CD14-positive monocyte (primary cell): Measurements from ENCODE around the gene DLGAP5. TPM values are rescaled to one million over a fixed set of nuclear protein-coding genes. Genes with fewer than 3 reads are reported as not detected.

Experiments
- DNase-seq, 3 donors: peaks; one replicate each; pipeline ENCODE4 v3.0.0-alpha.2; 2011 to 2022
- H2AFZ ChIP-seq: 2 replicates; pipeline ENCODE4 v1.6.0; 2012; ENCODE audit warnings: mild to moderate bottlenecking, low read depth, low read length, inconsistent platforms; ENCODE audit not compliant: insufficient read depth, poor library complexity, severe bottlenecking
- H3K27ac ChIP-seq, 2 donors: 1 replicate in 1 of 2; 2 replicates in 1 of 2; pipeline ENCODE4 v1.5.1; 2012 to 2013; ENCODE audit warnings: low read length in 2 of 2, control low read depth in 1 of 2, inconsistent platforms in 1 of 2, low read depth in 1 of 2, mild to moderate bottlenecking in 1 of 2
- H3K27me3 ChIP-seq, 2 donors: one replicate each; pipeline versions ENCODE4 v1.6.0 to v1.6.1; 2011 to 2013; ENCODE audit warnings: low read length in 2 of 2; ENCODE audit not compliant: control insufficient read depth in 2 of 2, insufficient read depth in 2 of 2
- H3K36me3 ChIP-seq, 2 donors: replicated peaks in 1 of 2; 1 replicate in 1 of 2; 2 replicates in 1 of 2; pipeline versions ENCODE4 v1.5.1 to v1.6.1; 2012 to 2013; ENCODE audit warnings: low read length in 2 of 2, control low read depth in 1 of 2, inconsistent platforms in 1 of 2, mild to moderate bottlenecking in 1 of 2; ENCODE audit not compliant: insufficient read depth in 2 of 2, control insufficient read depth in 1 of 2
- H3K4me1 ChIP-seq, 2 donors: 1 replicate in 1 of 2; 2 replicates in 1 of 2; pipeline versions ENCODE4 v1.5.1 to v1.6.1; 2012 to 2013; ENCODE audit warnings: low read length in 2 of 2, control low read depth in 1 of 2, inconsistent platforms in 1 of 2, mild to moderate bottlenecking in 1 of 2, moderate library complexity in 1 of 2; ENCODE audit not compliant: insufficient read depth in 2 of 2, control insufficient read depth in 1 of 2
- H3K4me2 ChIP-seq: replicated peaks from 2 replicates; pipeline ENCODE3; 2012; ENCODE audit warnings: low read length, moderate library complexity, mild to moderate bottlenecking; ENCODE audit not compliant: poor library complexity, severe bottlenecking; ENCODE audit errors: extremely low read depth
- H3K4me3 ChIP-seq, 3 experiments: fragments of 200-600 bp in 1 of 3; sonication (generic) in 1 of 3; replicated peaks in 1 of 3; 1 replicate in 2 of 3; 2 replicates in 1 of 3; pipeline ENCODE4 v1.5.1; 2011 to 2013; ENCODE audit warnings: low read length in 3 of 3, mild to moderate bottlenecking in 3 of 3, control low read depth in 2 of 3, low read depth in 2 of 3, inconsistent platforms in 1 of 3, moderate library complexity in 1 of 3
- H3K79me2 ChIP-seq: 2 replicates; pipeline ENCODE4 v1.6.0; 2012; ENCODE audit warnings: mild to moderate bottlenecking, control low read depth, inconsistent platforms, low read length, moderate library complexity; ENCODE audit not compliant: insufficient read depth
- H3K9ac ChIP-seq: 2 replicates; pipeline ENCODE4 v1.6.0; 2017; ENCODE audit warnings: low read length, mild to moderate bottlenecking; ENCODE audit not compliant: insufficient read depth, poor library complexity, severe bottlenecking
- H3K9me3 ChIP-seq, 2 donors: replicated peaks in 1 of 2; 1 replicate in 1 of 2; 2 replicates in 1 of 2; pipeline versions ENCODE4 v1.5.1 to v1.6.1; 2012 to 2013; ENCODE audit warnings: low read length in 2 of 2, control low read depth in 1 of 2; ENCODE audit not compliant: control insufficient read depth in 1 of 2, insufficient read depth in 1 of 2
- H4K20me1 ChIP-seq: 2 replicates; pipeline ENCODE4 v1.6.0; 2012; ENCODE audit warnings: mild to moderate bottlenecking, low read length, control low read depth, moderate library complexity; ENCODE audit not compliant: insufficient read depth
- H3K27ac Mint-ChIP-seq, 7 donors: one replicate each; pipeline ENCODE4 v1.8.0; 2020; ENCODE audit warnings: mild to moderate bottlenecking in 7 of 7, mixed read lengths in 7 of 7, moderate library complexity in 6 of 7, inconsistent platforms in 2 of 7
- H3K27me3 Mint-ChIP-seq, 3 donors: one replicate each; pipeline ENCODE4 v1.8.0; 2021 to 2022; ENCODE audit warnings: low read depth in 3 of 3, mild to moderate bottlenecking in 3 of 3, mixed read lengths in 3 of 3, moderate library complexity in 3 of 3, inconsistent platforms in 1 of 3
- H3K36me3 Mint-ChIP-seq, 2 donors: one replicate each; pipeline ENCODE4 v1.8.0; 2020; ENCODE audit warnings: mixed read lengths in 2 of 2, inconsistent platforms in 1 of 2, mild to moderate bottlenecking in 1 of 2
- H3K4me1 Mint-ChIP-seq: one replicate; pipeline ENCODE4 v1.8.0; 2020; ENCODE audit warnings: mild to moderate bottlenecking, mixed read lengths
- H3K4me3 Mint-ChIP-seq, 2 donors: one replicate each; pipeline ENCODE4 v1.8.0; 2020; ENCODE audit warnings: mild to moderate bottlenecking in 2 of 2, mixed read lengths in 2 of 2, moderate library complexity in 1 of 2
- H3K9me3 Mint-ChIP-seq, 7 donors: one replicate each; pipeline ENCODE4 v1.8.0; 2020 to 2022; ENCODE audit warnings: mixed read lengths in 7 of 7, mild to moderate bottlenecking in 6 of 7, moderate library complexity in 6 of 7, inconsistent platforms in 2 of 7
- WGBS: methylation state at CpG from one replicate; pipeline ENCODE4 v1.1.5; 2013; ENCODE audit warnings: missing lambda C conversion rate; ENCODE audit not compliant: insufficient coverage; 5-methylcytosine and 5-hydroxymethylcytosine counted together
- intact Hi-C, 2 donors: fragments of 100-400 bp; cut with micrococcal nuclease; formaldehyde crosslinking; loops; one replicate each; pipeline versions ENCODE4 v1.15.0 to v1.15.1; 2023
- polyA plus RNA-seq, 3 donors: library from polyadenylated mRNA; depleted of rRNA in 1 of 3; unstranded in 2 of 3; stranded (reverse) in 1 of 3; fragments of 300-500 nt in 2 of 3; fragments of >200 nt in 1 of 3; fragmentation: Illumina TruSeq in 2 of 3; gene quantifications; 1 replicate in 2 of 3; 2 replicates in 1 of 3; pipeline ENCODE4 v1.2.3, GENCODE V29; 2012 to 2021
- TF ChIP-seq, protein P1 (sequence below): fragments of 200-600 bp; IDR thresholded peaks from one replicate; pipeline ENCODE4 v1.8.0; 2022; ENCODE audit warnings: antibody characterized with exemption, mild to moderate bottlenecking

The DLGAP5 gene
- polyA plus RNA-seq, 3 donors = 0.23 TPM; not detected in 2

DNA sequence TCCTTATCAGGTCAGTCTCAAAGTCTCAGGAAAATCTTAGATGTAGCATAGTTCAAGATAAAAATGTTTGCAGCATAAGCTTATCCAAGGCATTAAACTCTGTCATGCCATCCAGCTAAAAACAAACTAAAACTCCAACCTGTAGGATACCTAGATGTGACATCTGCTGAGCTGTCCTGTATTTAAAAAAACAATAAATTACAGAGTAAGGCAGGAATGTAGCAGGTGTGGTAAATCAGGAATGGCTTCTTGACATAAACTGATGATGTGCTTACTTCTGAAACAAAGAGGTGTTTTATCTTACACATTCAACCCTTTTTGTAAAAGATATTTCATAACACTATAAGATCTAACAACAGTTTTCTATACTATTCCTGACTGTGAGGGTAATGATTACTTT is 30.6 kb upstream of the DLGAP5 start:
- Histone ChIP-seq H3K79me2 (no peaks in the 10 kb centered on the region), H3K9ac (no peak overlapping the region), H3K27me3 (peaks cover 0 to 3% of the 10 kb centered on the region in 2 donors), H3K36me3 (no peaks in the 10 kb centered on the region), H3K9me3 (peaks cover 2 to 9% of the 10 kb centered on the region in 2 donors), H4K20me1 (no peaks in the 10 kb centered on the region), H2AFZ (no peak overlapping the region), H3K4me2 (no peak overlapping the region), H3K27ac (no peak overlapping the region), H3K4me1 (no peaks in the 10 kb centered on the region), H3K4me3 (no peak overlapping the region)
- no peak overlapping the region for H3K27ac Mint-ChIP-seq
- no peaks in the 10 kb centered on the region for H3K36me3 Mint-ChIP-seq
- peaks cover 6 to 11% (median 10%) of the 10 kb centered on the region in 7 donors for H3K9me3 Mint-ChIP-seq
- TF ChIP-seq, protein P1, sequence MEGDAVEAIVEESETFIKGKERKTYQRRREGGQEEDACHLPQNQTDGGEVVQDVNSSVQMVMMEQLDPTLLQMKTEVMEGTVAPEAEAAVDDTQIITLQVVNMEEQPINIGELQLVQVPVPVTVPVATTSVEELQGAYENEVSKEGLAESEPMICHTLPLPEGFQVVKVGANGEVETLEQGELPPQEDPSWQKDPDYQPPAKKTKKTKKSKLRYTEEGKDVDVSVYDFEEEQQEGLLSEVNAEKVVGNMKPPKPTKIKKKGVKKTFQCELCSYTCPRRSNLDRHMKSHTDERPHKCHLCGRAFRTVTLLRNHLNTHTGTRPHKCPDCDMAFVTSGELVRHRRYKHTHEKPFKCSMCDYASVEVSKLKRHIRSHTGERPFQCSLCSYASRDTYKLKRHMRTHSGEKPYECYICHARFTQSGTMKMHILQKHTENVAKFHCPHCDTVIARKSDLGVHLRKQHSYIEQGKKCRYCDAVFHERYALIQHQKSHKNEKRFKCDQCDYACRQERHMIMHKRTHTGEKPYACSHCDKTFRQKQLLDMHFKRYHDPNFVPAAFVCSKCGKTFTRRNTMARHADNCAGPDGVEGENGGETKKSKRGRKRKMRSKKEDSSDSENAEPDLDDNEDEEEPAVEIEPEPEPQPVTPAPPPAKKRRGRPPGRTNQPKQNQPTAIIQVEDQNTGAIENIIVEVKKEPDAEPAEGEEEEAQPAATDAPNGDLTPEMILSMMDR = no peak
- H3K4me3 Mint-ChIP-seq = no peak overlapping the region
- DNase-seq = no peak
- H3K27me3 Mint-ChIP-seq = peaks cover 0 to 1% (median 0%) of the 10 kb centered on the region in 3 donors
- H3K4me1 Mint-ChIP-seq = no peaks in the 10 kb centered on the region
- intact Hi-C loops = no loop called here

DNA sequence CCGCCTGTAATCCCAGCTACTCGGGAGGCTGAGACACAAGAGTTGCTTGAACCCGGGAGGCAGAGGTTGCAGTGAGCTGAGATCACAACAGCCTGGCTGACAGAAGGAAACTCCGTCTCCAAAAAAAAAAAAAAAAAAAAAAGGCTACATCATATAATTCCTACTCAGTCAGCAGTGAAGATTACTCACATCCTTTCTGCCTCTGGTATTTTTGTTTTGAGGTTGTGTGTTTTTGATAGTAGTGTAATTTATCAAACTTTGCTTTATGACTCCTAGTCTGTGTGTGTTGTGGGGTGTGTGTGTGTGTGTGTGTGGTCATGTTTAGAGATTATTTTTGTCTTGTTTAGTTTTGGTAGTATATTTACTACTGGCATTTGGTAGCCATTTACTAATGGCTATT is 29.8 kb upstream of the DLGAP5 start:
- no peak overlapping the region for H3K27ac ChIP-seq
- H3K4me3 Mint-ChIP-seq = no peak overlapping the region
- H3K9ac ChIP-seq = no peak overlapping the region
- no peak overlapping the region for H3K4me2 ChIP-seq
- peaks cover 0 to 3% of the 10 kb centered on the region in 2 donors for H3K27me3 ChIP-seq
- H2AFZ ChIP-seq = no peak overlapping the region
- H3K27ac Mint-ChIP-seq = no peak overlapping the region
- no peak overlapping the region for H3K4me3 ChIP-seq
- no peaks in the 10 kb centered on the region for H3K4me1 Mint-ChIP-seq
- TF ChIP-seq, protein P1 = no peak
- H3K36me3 ChIP-seq = no peaks in the 10 kb centered on the region
- no CpG with 5 or more reads among the region's 4 CpGs for whole genome bisulfite sequencing
- DNase-seq = no peak
- peaks cover 0 to 1% of the 10 kb centered on the region in 2 donors for H3K9me3 ChIP-seq
- no peaks in the 10 kb centered on the region for H3K4me1 ChIP-seq
- H3K27me3 Mint-ChIP-seq = peaks cover 0 to 1% (median 0%) of the 10 kb centered on the region in 3 donors
- H3K36me3 Mint-ChIP-seq = no peaks in the 10 kb centered on the region
- peaks cover 0 to 6% (median 3%) of the 10 kb centered on the region in 7 donors for H3K9me3 Mint-ChIP-seq
- H3K79me2 ChIP-seq = no peaks in the 10 kb centered on the region
- no peaks in the 10 kb centered on the region for H4K20me1 ChIP-seq
- intact Hi-C loops = no loop called here
